Breast epithelium (tissue), 4 donors: ENCODE results near the gene PSD2. TPM values are rescaled to one million over a fixed set of nuclear protein-coding genes. Genes with fewer than 3 reads are reported as not detected.

Experiments used
- DNase-seq, 2 donors: peaks; one replicate each; pipeline ENCODE4 v3.0.0-alpha.2; 2019; ENCODE audit warnings: low spot score in 2 of 2
- H3K27ac ChIP-seq, 2 donors: fragments of 200-600 bp; sonication (generic) in 1 of 2; one replicate each; pipeline ENCODE4 v1.5.1; 2016 to 2019; ENCODE audit warnings: mild to moderate bottlenecking in 1 of 2
- H3K27me3 ChIP-seq, 2 donors: fragments of 200-600 bp; sonication (generic) in 1 of 2; one replicate each; pipeline versions ENCODE4 v1.5.1 to v1.6.0; 2017 to 2019; ENCODE audit warnings: control low read depth in 1 of 2, mild to moderate bottlenecking in 1 of 2
- H3K36me3 ChIP-seq: fragments of 200-600 bp; one replicate; pipeline ENCODE4 v1.5.1; 2019
- H3K4me1 ChIP-seq, 2 donors: fragments of 200-600 bp; sonication (generic); one replicate each; pipeline ENCODE4 v1.5.1; 2016 to 2019; ENCODE audit warnings: control low read depth in 1 of 2
- H3K4me3 ChIP-seq, 3 donors: fragments of 200-600 bp; sonication (generic); 1 replicate in 2 of 3; 2 replicates in 1 of 3; pipeline ENCODE4 v1.5.1; 2016 to 2019; ENCODE audit warnings: mild to moderate bottlenecking in 3 of 3, moderate library complexity in 2 of 3
- H3K9me3 ChIP-seq, 2 donors: fragments of 200-600 bp; sonication (generic) in 1 of 2; one replicate each; pipeline ENCODE4 v1.5.1; 2016 to 2019; ENCODE audit warnings: control low read depth in 1 of 2
- CTCF ChIP-seq, 3 donors: fragments of 450-650 bp; IDR thresholded peaks; one replicate each; pipeline ENCODE4 v1.5.1; 2016 to 2017; ENCODE audit warnings: antibody characterized with exemption in 3 of 3, mild to moderate bottlenecking in 3 of 3, moderate library complexity in 3 of 3
- POLR2A ChIP-seq: fragments of 450-650 bp; IDR thresholded peaks from one replicate; pipeline ENCODE4 v1.6.1; 2016; ENCODE audit warnings: antibody characterized with exemption, mild to moderate bottlenecking, moderate library complexity
- POLR2AphosphoS5 ChIP-seq, 3 donors: sonication (generic); formaldehyde crosslinking; IDR thresholded peaks; one replicate each; pipeline ENCODE4 v1.6.1; 2017; ENCODE audit warnings: antibody characterized with exemption in 3 of 3
- intact Hi-C: fragments of 100-400 bp; cut with DNase I; formaldehyde crosslinking; loops from one replicate; pipeline ENCODE4 v1.15.1; 2023; ENCODE audit warnings: low total_unique reads
- total RNA-seq, 3 donors: library from RNA; depleted of rRNA; stranded (reverse); fragments of >200 nt; gene quantifications; one replicate each; pipeline ENCODE4 v1.1.0, GENCODE V29; 2016

The PSD2 gene
- total RNA-seq, 3 donors from 2014 or later, result 0.66 to 1.8 TPM; not detected in 1

- TF ChIP-seq POLR2A (no peak), POLR2AphosphoS5 (IDR thresholded peaks at IDR 0.05) (no peak), CTCF (IDR thresholded peaks at IDR 0.05) (no peak)
- intact Hi-C loops, result no loop called here
- H3K27ac ChIP-seq, result peak overlapping the region in 1 of 2 donors; percentile 85
- H3K4me3 ChIP-seq, result no peak overlapping the region
- H3K27me3 ChIP-seq, result no peaks in the 10 kb centered on the region
- no peak for DNase-seq
- H3K4me1 ChIP-seq, result no peaks in the 10 kb centered on the region
- H3K9me3 ChIP-seq, result no peaks in the 10 kb centered on the region
- no peaks in the 10 kb centered on the region for H3K36me3 ChIP-seq
Measured at GRCh38 chr5:139851558-139851957, 56.0 kb downstream of the PSD2 start.

- Histone ChIP-seq H3K4me1 (no peaks in the 10 kb centered on the region), H3K9me3 (no peaks in the 10 kb centered on the region), H3K4me3 (no peak overlapping the region), H3K27ac (peak overlapping the region in 1 of 2 donors; percentile 3), H3K27me3 (no peaks in the 10 kb centered on the region), H3K36me3 (no peaks in the 10 kb centered on the region)
- intact Hi-C loops, result no loop called here
- TF ChIP-seq POLR2A (no peak), CTCF (IDR thresholded peaks at IDR 0.05) (no peak), POLR2AphosphoS5 (IDR thresholded peaks at IDR 0.05) (no peak)
- DNase-seq, result no peak
Measured at GRCh38 chr5:139852696-139853095, 57.1 kb downstream of the PSD2 start.

GRCh38 chr5:139854029-139854605 is 58.5 kb downstream of the PSD2 start:
- no peak for DNase-seq
- no peaks in the 10 kb centered on the region for H3K36me3 ChIP-seq
- TF ChIP-seq CTCF (IDR thresholded peaks at IDR 0.05), result no peak
- TF ChIP-seq POLR2A, result no peak
- TF ChIP-seq POLR2AphosphoS5 (IDR thresholded peaks at IDR 0.05), result no peak
- no peaks in the 10 kb centered on the region for H3K27me3 ChIP-seq
- H3K4me1 ChIP-seq, result no peaks in the 10 kb centered on the region
- H3K9me3 ChIP-seq, result no peaks in the 10 kb centered on the region
- no peak overlapping the region for H3K27ac ChIP-seq
- H3K4me3 ChIP-seq, result no peak overlapping the region
- intact Hi-C loops, result no loop called here

GRCh38 chr5:139854953-139855352 is 59.3 kb downstream of the PSD2 start:
- DNase-seq, result no peak
- H3K27ac ChIP-seq, result no peak overlapping the region
- H3K4me1 ChIP-seq, result no peaks in the 10 kb centered on the region
- no peaks in the 10 kb centered on the region for H3K9me3 ChIP-seq
- H3K4me3 ChIP-seq, result no peak overlapping the region
- TF ChIP-seq POLR2AphosphoS5 (IDR thresholded peaks at IDR 0.05) (no peak), POLR2A (no peak), CTCF (IDR thresholded peaks at IDR 0.05) (no peak)
- H3K36me3 ChIP-seq, result no peaks in the 10 kb centered on the region
- intact Hi-C loops, result no loop called here
- no peaks in the 10 kb centered on the region for H3K27me3 ChIP-seq

- DNase-seq, result no peak
- Histone ChIP-seq H3K27ac (no peak overlapping the region), H3K9me3 (no peaks in the 10 kb centered on the region)
Measured at GRCh38 chr5:139855451-139855850, 59.8 kb downstream of the PSD2 start.

More at GRCh38 chr5:139855451-139855850, 59.8 kb downstream of the PSD2 start:
- intact Hi-C loops, result no loop called here
- no peak for TF ChIP-seq CTCF (IDR thresholded peaks at IDR 0.05)
- TF ChIP-seq POLR2AphosphoS5 (IDR thresholded peaks at IDR 0.05), result no peak
- TF ChIP-seq POLR2A, result no peak
- H3K4me3 ChIP-seq, result no peak overlapping the region
- H3K4me1 ChIP-seq, result no peaks in the 10 kb centered on the region
- no peaks in the 10 kb centered on the region for H3K36me3 ChIP-seq
- H3K27me3 ChIP-seq, result no peaks in the 10 kb centered on the region
